Pancreas (tissue), 10 donors: ENCODE data around the gene ALX3. TPM values are rescaled to one million over a fixed set of nuclear protein-coding genes. Genes with fewer than 3 reads are reported as not detected.
A peak's percentile ranks its signal among the peaks of the same experiment; 100 is the strongest.

Source experiments
- ATAC-seq, 4 donors: fragments of 200-7000 bp; cut with Tn5 transposase; one replicate each; pipeline versions ENCODE4 v1.8.0 to v1.9.1; 2020; ENCODE audit warnings: mild to moderate bottlenecking in 4 of 4, moderate library complexity in 4 of 4
- DNase-seq, 6 donors: peaks; one replicate each; pipeline ENCODE4 v3.0.0-alpha.2; 2020
- FAIRE-seq: peaks from 2 replicates; lab custom pipeline; 2012; peaks lifted over from hg19 to GRCh38; lab: Jason Lieb, UNC
- H3K27ac ChIP-seq, 4 donors: fragments of 200-600 bp; sonication (generic); 1 replicate in 3 of 4; 2 replicates in 1 of 4; pipeline versions ENCODE4 v1.5.0 to v1.8.0; 2020
- H3K27me3 ChIP-seq, 4 donors: fragments of 200-600 bp; one replicate each; pipeline ENCODE4 v1.8.0; 2021
- H3K36me3 ChIP-seq, 3 donors: fragments of 200-600 bp; sonication (generic) in 1 of 3; one replicate each; pipeline versions ENCODE4 v1.5.0 to v1.8.0; 2020 to 2021
- H3K4me1 ChIP-seq, 3 donors: fragments of 200-600 bp; one replicate each; pipeline ENCODE4 v1.8.0; 2021
- H3K4me3 ChIP-seq, 4 donors: fragments of 200-600 bp; sonication (generic) in 2 of 4; one replicate each; pipeline versions ENCODE4 v1.5.0 to v1.8.0; 2020 to 2021
- H3K9me3 ChIP-seq, 4 donors: fragments of 200-600 bp; one replicate each; pipeline ENCODE4 v1.8.0; 2021
- WGBS, 2 donors: extraction: QIAGEN DNeasy Blood & Tissue Kit; methylation state at CpG; one replicate each; pipeline ENCODE4 v1.1.7; 2013; 5-methylcytosine and 5-hydroxymethylcytosine counted together
- intact Hi-C, 3 donors: fragments of 100-400 bp; cut with DNase I; formaldehyde crosslinking; loops; one replicate each; pipeline versions ENCODE4 v1.11.1 to v1.14.2; 2022
- polyA plus RNA-seq, 2 donors: library from polyadenylated mRNA; stranded (reverse); fragments of 200-250 nt; gene quantifications; one replicate each; pipeline ENCODE4 v1.2.3, GENCODE V29; 2013
- total RNA-seq, 6 donors: library from RNA; stranded (reverse); fragmentation: NEBNext Ultra II Directional in 4 of 6; extraction: Animal tissue kit (Norgen Biotek cat#: 25700) in 4 of 6; gene quantifications; one replicate each; pipeline versions ENCODE4 v1.2.1 to v1.2.4, GENCODE V29; 2021 to 2023
- TF ChIP-seq, protein P1 (sequence below), 4 donors: fragments of 200-600 bp; sonication (generic) in 3 of 4; IDR thresholded peaks; one replicate each; pipeline versions ENCODE4 v1.5.0 to v1.8.0; 2021; ENCODE audit warnings: antibody characterized with exemption in 4 of 4
- donor health status: healthy with polysubstance abuse.
- donor health status: DM: no; HTN: no; CAD: no; lungs with moderate emphysema.
- donor health status: DM: no; HTN: no; CAD: no.
- donor health status: control.
- donor health status: control.
- donor health status: Bipolar disorder and iron deficiency.
- donor health status: DM: yes; HTN: yes; CAD: no.
- donor health status: DM: no; HTN: no; CAD: no.
- donor health status: DM: no; HTN: no; CAD: no.
- donor health status: DM: yes; HTN: yes; CAD: no.

ALX3 gene
- total RNA-seq (not detected), polyA plus RNA-seq (under 1 TPM in 1 of 2 donors, not detected in 1; 0.35 TPM)

- no peak for DNase-seq
- H3K9me3 ChIP-seq = no peaks in the 10 kb centered on the region
- ATAC-seq = no peak
- 13 to 30% methylated on average over 10 to 27 of the region's 27 CpGs for WGBS, 2 donors
- no peak within 1 kb of the TSS for H3K27ac ChIP-seq
- TF ChIP-seq, protein P1, sequence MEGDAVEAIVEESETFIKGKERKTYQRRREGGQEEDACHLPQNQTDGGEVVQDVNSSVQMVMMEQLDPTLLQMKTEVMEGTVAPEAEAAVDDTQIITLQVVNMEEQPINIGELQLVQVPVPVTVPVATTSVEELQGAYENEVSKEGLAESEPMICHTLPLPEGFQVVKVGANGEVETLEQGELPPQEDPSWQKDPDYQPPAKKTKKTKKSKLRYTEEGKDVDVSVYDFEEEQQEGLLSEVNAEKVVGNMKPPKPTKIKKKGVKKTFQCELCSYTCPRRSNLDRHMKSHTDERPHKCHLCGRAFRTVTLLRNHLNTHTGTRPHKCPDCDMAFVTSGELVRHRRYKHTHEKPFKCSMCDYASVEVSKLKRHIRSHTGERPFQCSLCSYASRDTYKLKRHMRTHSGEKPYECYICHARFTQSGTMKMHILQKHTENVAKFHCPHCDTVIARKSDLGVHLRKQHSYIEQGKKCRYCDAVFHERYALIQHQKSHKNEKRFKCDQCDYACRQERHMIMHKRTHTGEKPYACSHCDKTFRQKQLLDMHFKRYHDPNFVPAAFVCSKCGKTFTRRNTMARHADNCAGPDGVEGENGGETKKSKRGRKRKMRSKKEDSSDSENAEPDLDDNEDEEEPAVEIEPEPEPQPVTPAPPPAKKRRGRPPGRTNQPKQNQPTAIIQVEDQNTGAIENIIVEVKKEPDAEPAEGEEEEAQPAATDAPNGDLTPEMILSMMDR (IDR thresholded peaks at IDR 0.05) = no peak
- intact Hi-C loops = no loop called here
- FAIRE-seq = no peak
- peak within 1 kb of the TSS in 2 of 4 donors; percentile 14 to 39 for H3K4me3 ChIP-seq
- no peaks in the 10 kb centered on the region for H3K36me3 ChIP-seq
- H3K27me3 ChIP-seq = peaks cover 9 to 44% (median 16%) of the 10 kb centered on the region in 4 donors
- no peaks in the 10 kb centered on the region for H3K4me1 ChIP-seq
Observed at GRCh38 chr1:110070671-110071242, at the start of gene ALX3. Gene ALX3, minus strand, starts transcription at chr1:110070672. Its CDS starts 60 bp downstream, at chr1:110070612.

GRCh38 chr1:110119843-110120242 lies 49.4 kb upstream of the ALX3 start:
- no peaks in the 10 kb centered on the region for H3K9me3 ChIP-seq
- FAIRE-seq = no peak
- H3K4me3 ChIP-seq = no peak overlapping the region
- TF ChIP-seq, protein P1 (IDR thresholded peaks at IDR 0.05) = no peak
- no peaks in the 10 kb centered on the region for H3K36me3 ChIP-seq
- no peaks in the 10 kb centered on the region for H3K4me1 ChIP-seq
- no peak overlapping the region for H3K27ac ChIP-seq
- H3K27me3 ChIP-seq = no peaks in the 10 kb centered on the region
- intact Hi-C loops = no loop called here
- WGBS, 2 donors = 56 to 65% methylated on average over 3 of the region's 3 CpGs
- peak in 1 of 4 donors; percentile 48 for ATAC-seq
- DNase-seq = peak in 1 of 6 donors; percentile 28

DNA sequence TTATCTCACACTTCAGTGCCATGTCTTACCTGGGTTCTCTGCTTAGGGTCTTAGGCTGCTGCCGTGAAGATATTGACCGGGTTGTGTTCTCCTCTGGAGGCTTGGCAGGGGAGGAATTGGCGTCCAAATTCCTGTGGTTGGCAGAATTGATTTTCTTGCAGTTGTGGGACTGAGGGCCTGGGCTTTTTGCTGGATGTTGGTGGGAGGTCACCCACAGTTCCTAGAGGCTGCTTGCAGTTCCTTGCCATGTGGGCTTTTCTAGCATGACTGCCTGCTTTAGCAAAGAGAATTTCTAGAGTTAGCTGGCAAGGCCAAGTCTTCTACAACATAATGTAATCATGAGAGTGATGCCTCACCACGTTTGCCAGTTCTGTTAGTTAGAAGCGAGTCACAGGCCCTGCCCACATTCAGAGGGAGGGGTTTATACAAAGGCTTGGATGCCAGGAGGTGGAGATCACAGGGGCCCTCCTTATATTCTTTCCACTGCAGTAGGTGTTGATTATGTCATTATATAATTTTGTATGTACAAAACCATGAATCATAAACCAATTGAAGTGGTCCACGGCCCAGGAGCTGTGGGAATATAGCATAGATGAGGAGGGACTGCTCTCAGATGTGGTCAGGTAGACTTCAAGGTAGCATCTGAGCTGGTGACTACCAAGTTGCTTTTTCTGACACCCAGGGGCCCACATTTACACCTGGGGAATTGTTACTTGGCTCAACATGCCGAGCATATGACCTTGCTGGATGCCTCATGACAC lies 48.3 kb upstream of the ALX3 start:
- DNase-seq = no peak
- TF ChIP-seq, protein P1 (IDR thresholded peaks at IDR 0.05) = no peak
- intact Hi-C loops = no loop called here
- Histone ChIP-seq H3K9me3 (no peaks in the 10 kb centered on the region), H3K27me3 (no peaks in the 10 kb centered on the region), H3K4me3 (no peak overlapping the region), H3K36me3 (no peaks in the 10 kb centered on the region), H3K4me1 (no peaks in the 10 kb centered on the region), H3K27ac (no peak overlapping the region)
- FAIRE-seq = no peak
- WGBS, 2 donors = 46 to 48% methylated on average over 7 of the region's 7 CpGs
- ATAC-seq = peak in 2 of 4 donors; percentile 31 to 37

GRCh38 chr1:110114784-110115183 lies 44.3 kb upstream of the ALX3 start:
- TF ChIP-seq, protein P1 (IDR thresholded peaks at IDR 0.05) = no peak
- H3K36me3 ChIP-seq = no peaks in the 10 kb centered on the region
- intact Hi-C loops = no loop called here
- WGBS, 2 donors = 46 to 62% methylated on average over 5 of the region's 5 CpGs
- no peaks in the 10 kb centered on the region for H3K4me1 ChIP-seq
- no peaks in the 10 kb centered on the region for H3K9me3 ChIP-seq
- ATAC-seq = no peak
- no peak for FAIRE-seq
- no peak overlapping the region for H3K4me3 ChIP-seq
- DNase-seq = no peak
- H3K27ac ChIP-seq = no peak overlapping the region
- no peaks in the 10 kb centered on the region for H3K27me3 ChIP-seq

GRCh38 chr1:110114173-110114572 lies 43.7 kb upstream of the ALX3 start:
- no peak for FAIRE-seq
- TF ChIP-seq, protein P1 (IDR thresholded peaks at IDR 0.05) = no peak
- Histone ChIP-seq H3K27me3 (no peaks in the 10 kb centered on the region), H3K36me3 (no peaks in the 10 kb centered on the region), H3K27ac (no peak overlapping the region), H3K9me3 (no peaks in the 10 kb centered on the region), H3K4me1 (no peaks in the 10 kb centered on the region), H3K4me3 (no peak overlapping the region)
- 80 to 86% methylated on average over 5 of the region's 5 CpGs for WGBS, 2 donors
- ATAC-seq = no peak
- DNase-seq = no peak
- intact Hi-C loops = no loop called here
